Activated CD4-positive, alpha-beta T cell treated with anti-CD3 and anti-CD28 coated beads for 36 hours (primary cell): ENCODE results near the gene CR1L. TPM values are rescaled to one million over a fixed set of nuclear protein-coding genes. Genes with fewer than 3 reads are reported as not detected.
"Not testable (repeated sequence)": the region's sequence is repeated elsewhere in the genome, so short reads cannot be mapped to it uniquely, and the experiment has no call there.

Experiments used
- ATAC-seq: fragments of 200-7000 bp; cut with Tn5 transposase; one replicate; pipeline ENCODE4 v1.10.0; 2021; ENCODE audit warnings: mild to moderate bottlenecking, moderate library complexity
- CTCF ChIA-PET: fragments of 350-600 bp; sonication (Branson Sonifier 250); formaldehyde crosslinking; loops from one replicate; lab custom pipeline; 2021; ENCODE audit warnings: antibody characterized with exemption; lab: Charles Lee
- POLR2A ChIA-PET: fragments of 350-600 bp; sonication (Branson Sonifier 250); formaldehyde crosslinking; loops from one replicate; lab custom pipeline; 2021; ENCODE audit warnings: antibody characterized with exemption, inconsistent platforms; lab: Charles Lee
- DNase-seq: peaks from one replicate; pipeline ENCODE4 v3.0.0-alpha.2; 2020
- H3K27ac Mint-ChIP-seq: one replicate; pipeline ENCODE4 v1.8.0; 2021; ENCODE audit warnings: mixed read lengths
- H3K27me3 Mint-ChIP-seq: one replicate; pipeline ENCODE4 v1.8.0; 2021; ENCODE audit warnings: mixed read lengths
- H3K36me3 Mint-ChIP-seq: one replicate; pipeline ENCODE4 v1.8.0; 2021; ENCODE audit warnings: low read depth, mixed read lengths
- H3K4me1 Mint-ChIP-seq: one replicate; pipeline ENCODE4 v1.8.0; 2021; ENCODE audit warnings: mixed read lengths
- H3K4me3 Mint-ChIP-seq: one replicate; pipeline ENCODE4 v1.8.0; 2021; ENCODE audit warnings: mild to moderate bottlenecking, moderate library complexity, mixed read lengths
- H3K9me3 Mint-ChIP-seq: one replicate; pipeline ENCODE4 v1.8.0; 2021; ENCODE audit warnings: low read depth, mixed read lengths
- intact Hi-C, 2 experiments: fragments of 100-400 bp; cut with DNase I in 1 of 2; cut with micrococcal nuclease in 1 of 2; formaldehyde crosslinking; loops; one replicate each; pipeline versions ENCODE4 v1.14.2 to v1.15.1; 2022 to 2024; cut with DNase I, micrococcal nuclease
- total RNA-seq, 2 experiments: library from RNA; stranded (reverse); gene quantifications; one replicate each; pipeline ENCODE4 v1.2.3, GENCODE V29; 2021

Gene CR1L
- total RNA-seq, 2 experiments from 2014 or later = not detected

DNA sequence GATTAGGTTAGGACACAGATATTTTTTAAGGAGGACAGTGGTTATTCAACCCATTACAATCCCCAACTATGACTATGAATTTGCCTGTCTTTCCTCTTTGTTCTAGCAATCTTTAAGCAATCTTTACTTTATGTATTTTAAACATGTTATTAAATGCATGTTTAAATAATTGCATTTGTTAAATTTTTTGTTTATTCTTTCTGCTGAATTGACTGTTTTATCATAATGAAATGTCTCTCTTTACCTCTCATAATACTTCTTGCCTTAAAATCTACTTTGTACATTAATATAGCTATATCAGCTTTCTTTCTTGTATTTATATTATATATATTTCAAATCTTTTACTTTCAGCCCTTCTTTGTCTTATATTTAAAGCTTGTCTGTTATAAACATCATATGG is 46.1 kb downstream of the CR1L start:
- DNase-seq (no peak), ATAC-seq (no peak)
- peaks cover 5% of the 10 kb centered on the region for H3K27me3 Mint-ChIP-seq
- H3K27ac Mint-ChIP-seq = no peak overlapping the region
- CTCF ChIA-PET = interaction anchor here (1.2 kb wide), 1 partner anchor 485 kb away, joined by 3 read pairs; no protein-coding TSS in a partner anchor
- H3K4me1 Mint-ChIP-seq = no peaks in the 10 kb centered on the region
- POLR2A ChIA-PET = no interaction called here
- H3K4me3 Mint-ChIP-seq = no peak overlapping the region
- intact Hi-C loops = no loop called here
- no peaks in the 10 kb centered on the region for H3K36me3 Mint-ChIP-seq
- H3K9me3 Mint-ChIP-seq = no peaks in the 10 kb centered on the region

DNA sequence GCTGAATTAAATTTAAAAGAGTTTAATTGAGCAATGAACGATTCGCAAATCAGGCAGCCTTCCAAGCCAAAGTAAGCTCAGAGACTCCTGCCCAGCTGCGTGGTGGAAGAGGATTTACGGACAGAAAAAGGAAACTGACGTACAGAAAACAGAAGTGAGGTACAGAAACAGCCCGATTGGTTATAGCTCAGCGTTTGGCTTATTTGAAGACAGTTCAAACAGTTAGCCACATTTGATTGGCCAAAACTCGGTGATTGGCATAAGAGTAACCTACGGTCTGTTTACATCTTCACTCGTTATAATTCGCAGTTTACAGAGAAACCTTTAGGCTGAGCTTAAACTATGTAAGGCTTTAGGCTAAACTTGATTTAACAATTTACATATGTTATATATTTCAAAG is 46.9 kb downstream of the CR1L start:
- DNase-seq (no peak), ATAC-seq (no peak)
- no peak overlapping the region for H3K27ac Mint-ChIP-seq
- H3K36me3 Mint-ChIP-seq = no peaks in the 10 kb centered on the region
- H3K4me3 Mint-ChIP-seq = no peak overlapping the region
- ChIA-PET CTCF (interaction anchor here (1.2 kb wide), 1 partner anchor 486 kb away, joined by 3 read pairs; no protein-coding TSS in a partner anchor), POLR2A (no interaction called here)
- no peaks in the 10 kb centered on the region for H3K9me3 Mint-ChIP-seq
- H3K27me3 Mint-ChIP-seq = peaks cover 5% of the 10 kb centered on the region
- H3K4me1 Mint-ChIP-seq = no peaks in the 10 kb centered on the region
- intact Hi-C loops = no loop called here

DNA sequence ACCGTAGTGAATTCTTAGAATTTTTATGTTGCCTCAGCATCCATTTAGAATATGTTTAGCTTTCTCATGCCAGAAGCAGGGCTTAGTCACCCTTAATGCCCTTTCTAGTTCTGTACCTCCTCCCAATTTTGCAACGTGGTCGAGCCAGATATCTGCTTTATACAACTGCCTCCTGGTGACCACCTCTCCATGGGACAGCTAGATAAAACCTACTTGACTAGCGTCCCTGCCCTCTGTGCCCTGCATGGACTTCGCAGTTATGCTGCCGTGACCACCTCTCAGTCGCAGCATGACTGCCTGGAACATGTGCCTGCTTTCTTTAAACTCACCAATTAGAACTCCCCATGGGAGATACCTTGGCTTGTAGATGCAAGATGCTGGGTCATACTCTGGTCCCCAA is 47.4 kb downstream of the CR1L start:
- H3K9me3 Mint-ChIP-seq, H3K4me1 Mint-ChIP-seq, ATAC-seq, H3K27me3 Mint-ChIP-seq, H3K4me3 Mint-ChIP-seq, DNase-seq, H3K27ac Mint-ChIP-seq, intact Hi-C loops, H3K36me3 Mint-ChIP-seq, POLR2A ChIA-PET: not testable (repeated sequence)
- CTCF ChIA-PET = interaction anchor here (1.2 kb wide), 1 partner anchor 486 kb away, joined by 3 read pairs; no protein-coding TSS in a partner anchor

DNA sequence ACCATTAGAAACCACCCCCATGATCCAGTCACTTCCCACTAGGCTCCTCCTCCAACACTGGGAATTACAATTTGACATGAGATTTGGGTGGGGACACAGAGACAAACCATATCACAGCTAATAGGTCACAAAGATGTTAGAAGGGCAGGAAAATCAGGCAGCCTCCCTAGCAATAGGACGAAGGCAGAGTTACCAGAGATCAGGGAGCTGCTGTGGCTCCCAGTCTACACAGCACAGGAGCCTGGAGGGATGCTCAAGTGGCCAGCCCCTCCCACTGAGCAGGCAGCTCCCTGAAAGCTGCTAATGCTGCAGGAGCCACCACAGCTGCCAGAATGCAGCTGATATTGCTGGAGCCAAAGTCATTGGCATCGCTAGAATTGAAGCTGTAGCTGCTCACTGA is 51.0 kb downstream of the CR1L start:
- ATAC-seq (no peak), DNase-seq (no peak)
- POLR2A ChIA-PET = no interaction called here
- Mint-ChIP-seq H3K9me3 (no peaks in the 10 kb centered on the region), H3K4me3 (no peak overlapping the region), H3K27me3 (peaks cover 2% of the 10 kb centered on the region), H3K36me3 (no peaks in the 10 kb centered on the region), H3K27ac (no peak overlapping the region), H3K4me1 (no peaks in the 10 kb centered on the region)
- intact Hi-C loops = no loop called here
- CTCF ChIA-PET = no interaction called here

DNA sequence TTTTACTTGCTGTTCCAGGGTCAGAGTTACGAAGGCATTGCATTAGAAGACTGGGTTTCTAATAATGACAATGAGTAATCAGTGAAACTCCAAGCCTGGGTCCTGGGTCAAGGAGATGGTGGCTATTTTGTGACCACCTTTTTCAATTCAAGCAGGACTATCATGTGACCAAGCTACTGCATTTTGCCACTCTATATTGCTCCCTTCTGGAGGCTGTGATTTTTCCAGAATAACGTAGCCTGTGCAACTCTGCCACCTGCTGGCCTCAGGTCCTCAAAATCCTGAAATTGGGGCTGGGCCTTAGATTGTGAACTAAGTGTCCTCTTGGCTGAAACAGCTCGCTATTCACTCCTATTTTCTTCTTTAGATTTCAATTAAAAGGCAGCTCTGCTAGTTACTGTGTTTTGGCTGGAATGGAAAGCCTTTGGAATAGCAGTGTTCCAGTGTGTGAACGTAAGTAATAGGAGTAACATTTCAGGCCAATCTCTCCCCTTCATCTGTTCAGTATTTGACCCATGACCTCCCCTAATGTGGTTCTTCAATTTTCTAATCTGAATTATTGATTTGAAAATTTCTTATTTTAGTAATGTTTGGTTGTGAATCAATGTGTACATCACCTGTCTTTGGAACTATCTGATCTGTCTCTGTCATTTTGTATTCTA is 54.0 kb downstream of the CR1L start:
- no peaks in the 10 kb centered on the region for H3K4me1 Mint-ChIP-seq
- no peak for ATAC-seq
- intact Hi-C loops = no loop called here
- no peak overlapping the region for H3K27ac Mint-ChIP-seq
- DNase-seq = peak; percentile 66
- peaks cover under 1% of the 10 kb centered on the region for H3K27me3 Mint-ChIP-seq
- ChIA-PET CTCF (interaction anchor here (0.9 to 2.3 kb wide), 7 partner anchors 9 to 251 kb away, joined by 3 to 13 read pairs (median 4); no protein-coding TSS in a partner anchor), POLR2A (no interaction called here)
- no peak overlapping the region for H3K4me3 Mint-ChIP-seq
- no peaks in the 10 kb centered on the region for H3K36me3 Mint-ChIP-seq
- no peaks in the 10 kb centered on the region for H3K9me3 Mint-ChIP-seq

DNA sequence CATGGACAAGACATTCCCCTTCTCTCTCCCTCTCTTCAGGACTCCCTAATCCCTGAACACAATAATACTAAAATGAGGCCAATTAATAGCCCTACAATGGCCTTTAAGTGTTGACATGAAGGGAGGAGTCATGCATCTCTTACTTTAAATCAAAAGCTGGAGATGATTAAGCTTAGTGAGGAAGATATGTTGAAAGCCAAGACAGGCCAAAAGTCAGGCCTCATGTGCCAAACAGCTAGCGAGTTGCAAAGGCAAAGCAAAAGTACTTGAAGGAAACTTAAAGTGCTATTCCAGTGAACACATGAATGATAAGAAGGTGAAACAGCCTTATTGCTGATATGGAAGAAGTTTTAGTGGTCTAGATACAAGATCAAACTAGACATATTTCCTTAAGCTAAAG is 57.4 kb downstream of the CR1L start:
- ATAC-seq = no peak

DNA sequence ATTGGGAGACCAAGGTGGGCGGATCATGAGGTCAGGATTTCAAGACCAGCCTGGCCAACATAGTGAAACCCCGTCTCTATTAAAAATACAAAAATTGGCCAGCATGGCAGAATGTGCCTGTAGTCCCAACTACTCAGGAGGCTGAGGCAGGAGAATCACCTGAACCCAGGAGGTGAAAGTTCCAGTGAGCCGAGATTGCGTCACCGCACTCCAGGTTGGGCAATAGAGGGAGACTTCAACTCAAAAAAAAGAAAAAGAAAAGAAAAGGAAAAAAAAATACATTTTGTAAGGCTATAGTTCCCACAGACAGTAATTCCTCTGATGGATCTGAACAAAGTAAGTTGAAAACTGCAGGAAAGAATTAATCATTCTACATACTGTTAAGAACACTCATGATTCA is 58.8 kb downstream of the CR1L start:
- ChIA-PET CTCF (no interaction called here), POLR2A (no interaction called here)
- Mint-ChIP-seq H3K36me3 (no peaks in the 10 kb centered on the region), H3K27me3 (peaks cover 2% of the 10 kb centered on the region), H3K4me1 (no peaks in the 10 kb centered on the region), H3K4me3 (no peak overlapping the region), H3K9me3 (no peaks in the 10 kb centered on the region), H3K27ac (no peak overlapping the region)
- ATAC-seq (no peak), DNase-seq (no peak)
- intact Hi-C loops = no loop called here

More for the DNA sequence above, 57.4 kb downstream of the CR1L start:
- H3K4me3 Mint-ChIP-seq = no peak overlapping the region
- ChIA-PET CTCF (interaction anchor here (0.8 kb wide), 1 partner anchor 305 kb away, joined by 3 read pairs; no protein-coding TSS in a partner anchor), POLR2A (no interaction called here)
- H3K36me3 Mint-ChIP-seq = no peaks in the 10 kb centered on the region
- H3K27me3 Mint-ChIP-seq = peaks cover 2% of the 10 kb centered on the region
- intact Hi-C loops = no loop called here
- H3K27ac Mint-ChIP-seq = no peak overlapping the region
- no peaks in the 10 kb centered on the region for H3K4me1 Mint-ChIP-seq
- no peaks in the 10 kb centered on the region for H3K9me3 Mint-ChIP-seq
- no peak for DNase-seq

DNA sequence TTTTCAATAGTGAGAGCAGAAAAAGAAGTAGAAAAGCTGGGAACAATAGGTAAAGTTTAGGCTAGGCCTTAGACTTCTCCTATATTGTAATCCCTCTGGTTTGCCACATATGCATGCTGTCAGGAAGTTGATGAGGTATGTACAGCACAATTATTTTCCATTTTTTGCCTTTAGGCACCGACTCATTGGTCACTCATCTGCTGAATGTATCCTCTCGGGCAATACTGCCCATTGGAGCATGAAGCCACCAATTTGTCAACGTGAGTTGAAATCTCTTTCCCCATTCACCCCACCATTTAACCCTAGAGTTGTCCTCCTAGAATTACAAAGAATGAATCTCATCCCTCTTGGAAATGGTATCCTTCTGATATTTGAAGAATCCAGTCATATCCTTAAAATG is 63.1 kb downstream of the CR1L start:
- POLR2A ChIA-PET, ATAC-seq, intact Hi-C loops, CTCF ChIA-PET, H3K4me3 Mint-ChIP-seq, DNase-seq, H3K27me3 Mint-ChIP-seq, H3K27ac Mint-ChIP-seq, H3K36me3 Mint-ChIP-seq, H3K4me1 Mint-ChIP-seq, H3K9me3 Mint-ChIP-seq: not testable (repeated sequence)

DNA sequence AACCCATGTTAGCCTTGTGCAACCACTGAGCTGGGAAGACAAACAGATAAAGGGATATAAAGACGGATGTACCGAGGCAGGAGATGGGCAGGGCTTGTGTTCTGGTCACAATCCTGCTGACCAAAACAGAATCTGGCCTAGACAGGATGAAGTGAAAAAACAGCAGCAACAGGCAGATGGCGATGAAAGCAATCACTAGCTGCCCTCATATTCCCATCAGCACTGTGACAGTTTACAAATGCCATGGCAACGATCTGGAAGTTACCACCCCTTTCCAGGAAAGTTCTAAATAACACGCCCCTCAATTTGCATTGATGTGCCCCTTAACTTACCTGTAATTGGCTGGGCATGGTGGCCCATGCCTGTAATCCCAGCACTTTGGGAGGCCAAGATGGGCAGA is 66.4 kb downstream of the CR1L start:
- no peak overlapping the region for H3K4me3 Mint-ChIP-seq
- POLR2A ChIA-PET = interaction anchor here (1.0 kb wide), 1 partner anchor 127 kb away, joined by 4 read pairs; no protein-coding TSS in a partner anchor
- no peaks in the 10 kb centered on the region for H3K36me3 Mint-ChIP-seq
- H3K4me1 Mint-ChIP-seq = no peaks in the 10 kb centered on the region
- H3K27ac Mint-ChIP-seq = no peak overlapping the region
- CTCF ChIA-PET = interaction anchor here (1.4 to 2.2 kb wide), 2 partner anchors 12 to 86 kb away, joined by 4 to 8 read pairs; no protein-coding TSS in a partner anchor
- DNase-seq (no peak), ATAC-seq (no peak)
- H3K27me3 Mint-ChIP-seq = no peaks in the 10 kb centered on the region
- intact Hi-C loops = loop anchor here in 1 of 2 experiments (2.0 kb wide), 1 partner anchor 88 kb away; no protein-coding TSS in a partner anchor
- no peaks in the 10 kb centered on the region for H3K9me3 Mint-ChIP-seq

DNA sequence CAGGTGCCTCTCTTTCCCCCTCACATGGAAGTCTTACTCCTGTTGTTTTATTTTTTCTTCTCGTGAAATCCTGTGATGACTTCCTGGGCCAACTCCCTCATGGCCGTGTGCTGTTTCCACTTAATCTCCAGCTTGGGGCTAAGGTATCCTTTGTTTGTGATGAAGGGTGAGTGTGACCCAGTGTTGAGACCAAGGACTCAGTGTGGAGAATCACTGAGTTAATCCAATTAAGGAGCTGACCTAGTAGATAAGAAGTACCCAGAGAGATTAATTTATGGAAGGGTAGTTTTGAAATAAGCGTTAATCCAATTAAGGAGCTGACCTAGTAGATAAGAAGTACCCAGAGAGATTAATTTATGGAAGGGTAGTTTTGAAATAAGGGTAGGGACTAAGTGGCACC is 67.8 kb downstream of the CR1L start:
- CTCF ChIA-PET = not testable (repeated sequence)

DNA sequence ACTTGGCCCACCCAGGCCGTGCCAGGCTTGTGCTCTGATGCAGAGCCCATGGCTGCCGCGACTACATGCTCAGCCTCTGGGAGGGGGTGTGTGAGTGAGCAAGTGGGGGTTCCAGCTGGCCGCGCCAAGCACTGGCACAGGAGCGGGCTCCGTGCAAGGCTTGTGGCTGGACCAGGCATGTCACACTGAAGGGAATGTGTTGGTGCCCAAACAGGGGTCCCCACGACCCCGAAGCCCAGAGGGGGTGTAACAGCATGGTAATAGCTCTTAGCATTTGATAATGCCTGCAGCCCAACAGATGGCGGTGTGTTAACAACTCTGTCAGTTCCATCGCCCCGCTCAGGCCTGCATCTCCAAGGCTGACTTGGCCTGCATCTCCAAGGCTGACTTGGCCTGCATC is 68.6 kb downstream of the CR1L start:
- H3K4me1 Mint-ChIP-seq = no peaks in the 10 kb centered on the region
- peak; percentile 19 for DNase-seq
- intact Hi-C loops = no loop called here
- POLR2A ChIA-PET = no interaction called here
- H3K9me3 Mint-ChIP-seq = no peaks in the 10 kb centered on the region
- H3K4me3 Mint-ChIP-seq = no peak overlapping the region
- ATAC-seq = no peak
- CTCF ChIA-PET = no interaction called here
- no peaks in the 10 kb centered on the region for H3K27me3 Mint-ChIP-seq
- no peaks in the 10 kb centered on the region for H3K36me3 Mint-ChIP-seq
- no peak overlapping the region for H3K27ac Mint-ChIP-seq

More for the DNA sequence above, 67.8 kb downstream of the CR1L start:
- H3K4me1 Mint-ChIP-seq, POLR2A ChIA-PET, H3K36me3 Mint-ChIP-seq, intact Hi-C loops, H3K9me3 Mint-ChIP-seq, H3K27me3 Mint-ChIP-seq, DNase-seq, H3K4me3 Mint-ChIP-seq, ATAC-seq, H3K27ac Mint-ChIP-seq: not testable (repeated sequence)

DNA sequence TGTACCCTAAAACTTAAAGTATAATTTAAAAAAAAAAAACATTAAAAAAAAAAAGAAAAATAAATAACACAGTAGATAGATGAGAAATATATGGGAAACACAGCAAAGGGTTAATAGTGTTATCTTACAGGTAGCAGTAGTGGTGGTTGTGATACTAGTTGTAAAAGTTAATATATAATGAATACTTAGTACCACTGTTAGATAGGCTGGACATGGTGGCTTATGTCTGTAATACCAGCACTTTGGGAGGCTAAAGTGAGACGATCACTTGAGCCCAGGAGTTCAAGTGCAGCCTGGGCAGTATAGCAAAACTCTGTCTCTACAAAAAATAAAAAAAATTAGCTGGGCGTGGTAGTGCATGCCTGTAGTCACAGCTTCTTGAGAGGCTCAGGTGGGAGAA is 74.3 kb downstream of the CR1L start:
- H3K27ac Mint-ChIP-seq = no peak overlapping the region
- ChIA-PET CTCF (no interaction called here), POLR2A (no interaction called here)
- H3K9me3 Mint-ChIP-seq = no peaks in the 10 kb centered on the region
- no peaks in the 10 kb centered on the region for H3K36me3 Mint-ChIP-seq
- DNase-seq = no peak
- H3K4me3 Mint-ChIP-seq = no peak overlapping the region
- no peak for ATAC-seq
- no peaks in the 10 kb centered on the region for H3K27me3 Mint-ChIP-seq
- intact Hi-C loops = no loop called here
- H3K4me1 Mint-ChIP-seq = no peaks in the 10 kb centered on the region
